Choroid plexus epithelial cell (primary cell): Measurements from ENCODE around the gene CD36.
A peak's percentile ranks its signal among the peaks of the same experiment; 100 is the strongest.

Experiments used
- DNase-seq: peaks from one replicate; pipeline ENCODE4 v3.0.0-alpha.2; 2010; ENCODE audit warnings: low read depth
- H3K4me3 ChIP-seq: 2 replicates; pipeline ENCODE4 v1.5.1; 2011; ENCODE audit warnings: low read depth, mild to moderate bottlenecking, control low read depth, low read length, moderate library complexity
- TF ChIP-seq, protein P1 (sequence below): conservative IDR thresholded peaks from 2 replicates; pipeline ENCODE4 v1.5.1; 2011; ENCODE audit warnings: low read depth, mild to moderate bottlenecking, control low read depth, inconsistent platforms, low read length, moderate library complexity

CD36 gene

DNA sequence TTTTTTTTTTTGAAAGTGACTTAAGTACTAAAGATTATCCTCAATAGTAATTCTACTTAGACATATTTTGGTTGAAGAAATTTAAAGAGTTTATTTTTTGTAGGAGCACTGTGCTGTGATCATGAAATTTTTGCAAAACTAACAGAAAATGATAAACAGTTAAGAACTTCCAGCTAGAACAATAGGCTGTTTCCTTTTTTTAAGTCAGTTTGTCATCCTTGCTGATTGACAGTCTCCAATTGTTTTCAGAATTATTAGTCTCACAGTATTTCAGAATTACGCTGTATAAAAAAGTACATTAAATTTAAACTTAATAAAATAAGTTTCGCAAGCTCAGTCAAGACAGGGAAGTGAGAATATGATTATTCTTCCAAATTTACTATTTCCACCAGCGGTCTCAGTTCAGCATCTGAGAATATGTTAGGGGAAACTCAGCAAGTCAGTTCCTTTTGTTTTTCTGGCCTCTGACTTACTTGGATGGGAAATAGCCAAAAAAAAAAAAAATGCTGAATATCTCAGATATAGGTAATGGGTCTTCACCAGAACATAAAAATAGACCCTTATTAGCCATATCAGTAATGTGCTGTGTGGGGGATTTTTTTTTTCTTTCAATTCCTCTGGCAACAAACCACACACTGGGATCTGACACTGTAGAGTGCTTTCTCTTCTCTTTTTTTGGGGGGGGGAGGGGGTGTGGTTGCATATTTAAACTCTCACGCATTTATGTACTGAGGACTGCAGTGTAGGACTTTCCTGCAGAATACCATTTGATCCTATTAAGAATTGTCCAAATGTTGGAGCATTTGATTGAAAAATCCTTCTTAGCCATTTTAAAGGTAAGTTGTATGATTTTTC lies at the start of gene CD36:
CD36 (plus strand) TSS at position 732 of the 855 bp plus-strand sequence. CDS start 8,099 bp downstream, outside the sequence.
- DNase-seq: no peak
- no peak within 1 kb of the TSS for H3K4me3 ChIP-seq
- TF ChIP-seq, protein P1, sequence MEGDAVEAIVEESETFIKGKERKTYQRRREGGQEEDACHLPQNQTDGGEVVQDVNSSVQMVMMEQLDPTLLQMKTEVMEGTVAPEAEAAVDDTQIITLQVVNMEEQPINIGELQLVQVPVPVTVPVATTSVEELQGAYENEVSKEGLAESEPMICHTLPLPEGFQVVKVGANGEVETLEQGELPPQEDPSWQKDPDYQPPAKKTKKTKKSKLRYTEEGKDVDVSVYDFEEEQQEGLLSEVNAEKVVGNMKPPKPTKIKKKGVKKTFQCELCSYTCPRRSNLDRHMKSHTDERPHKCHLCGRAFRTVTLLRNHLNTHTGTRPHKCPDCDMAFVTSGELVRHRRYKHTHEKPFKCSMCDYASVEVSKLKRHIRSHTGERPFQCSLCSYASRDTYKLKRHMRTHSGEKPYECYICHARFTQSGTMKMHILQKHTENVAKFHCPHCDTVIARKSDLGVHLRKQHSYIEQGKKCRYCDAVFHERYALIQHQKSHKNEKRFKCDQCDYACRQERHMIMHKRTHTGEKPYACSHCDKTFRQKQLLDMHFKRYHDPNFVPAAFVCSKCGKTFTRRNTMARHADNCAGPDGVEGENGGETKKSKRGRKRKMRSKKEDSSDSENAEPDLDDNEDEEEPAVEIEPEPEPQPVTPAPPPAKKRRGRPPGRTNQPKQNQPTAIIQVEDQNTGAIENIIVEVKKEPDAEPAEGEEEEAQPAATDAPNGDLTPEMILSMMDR: no peak

DNA sequence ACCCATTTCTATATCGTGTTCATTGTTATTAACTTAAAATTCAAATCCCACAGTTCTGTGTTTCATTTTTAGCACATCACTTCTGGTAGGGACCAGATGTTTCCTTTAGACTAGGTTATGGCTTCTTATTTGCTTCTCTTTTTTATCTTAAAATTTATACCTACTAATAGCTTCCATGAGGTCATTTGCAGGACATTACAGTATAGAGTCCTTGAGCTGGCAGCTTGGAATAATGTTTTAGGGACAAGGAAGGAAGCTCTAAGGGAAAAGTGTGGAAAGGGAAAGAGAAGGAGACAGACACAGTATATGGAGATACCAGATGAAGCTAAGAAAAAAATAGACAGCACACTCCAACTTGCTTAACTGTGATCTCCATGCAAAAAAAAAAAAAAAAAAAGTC lies 48.8 kb upstream of the CD36 start:
- no peak for DNase-seq
- TF ChIP-seq, protein P1: no peak
- H3K4me3 ChIP-seq: no peak overlapping the region

DNA sequence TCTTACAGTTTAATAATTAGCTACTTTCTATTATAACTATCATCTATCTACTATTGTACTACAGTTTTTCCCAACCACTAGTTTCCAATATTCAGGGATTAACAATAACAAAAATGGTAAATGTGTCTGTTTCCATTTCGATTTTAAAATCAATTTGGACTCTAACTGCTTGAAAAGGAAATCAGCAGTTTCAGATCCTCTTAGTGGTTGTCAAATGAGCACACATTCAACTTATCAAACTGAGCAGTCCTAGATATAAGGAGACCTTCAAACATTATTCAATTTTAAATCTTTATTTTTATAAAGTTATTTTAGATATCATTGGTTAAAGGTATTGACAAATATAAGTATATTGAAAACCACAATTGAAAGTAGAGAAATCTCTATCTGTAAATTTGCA lies 46.8 kb upstream of the CD36 start:
- TF ChIP-seq, protein P1: no peak
- DNase-seq: no peak
- no peak overlapping the region for H3K4me3 ChIP-seq

DNA sequence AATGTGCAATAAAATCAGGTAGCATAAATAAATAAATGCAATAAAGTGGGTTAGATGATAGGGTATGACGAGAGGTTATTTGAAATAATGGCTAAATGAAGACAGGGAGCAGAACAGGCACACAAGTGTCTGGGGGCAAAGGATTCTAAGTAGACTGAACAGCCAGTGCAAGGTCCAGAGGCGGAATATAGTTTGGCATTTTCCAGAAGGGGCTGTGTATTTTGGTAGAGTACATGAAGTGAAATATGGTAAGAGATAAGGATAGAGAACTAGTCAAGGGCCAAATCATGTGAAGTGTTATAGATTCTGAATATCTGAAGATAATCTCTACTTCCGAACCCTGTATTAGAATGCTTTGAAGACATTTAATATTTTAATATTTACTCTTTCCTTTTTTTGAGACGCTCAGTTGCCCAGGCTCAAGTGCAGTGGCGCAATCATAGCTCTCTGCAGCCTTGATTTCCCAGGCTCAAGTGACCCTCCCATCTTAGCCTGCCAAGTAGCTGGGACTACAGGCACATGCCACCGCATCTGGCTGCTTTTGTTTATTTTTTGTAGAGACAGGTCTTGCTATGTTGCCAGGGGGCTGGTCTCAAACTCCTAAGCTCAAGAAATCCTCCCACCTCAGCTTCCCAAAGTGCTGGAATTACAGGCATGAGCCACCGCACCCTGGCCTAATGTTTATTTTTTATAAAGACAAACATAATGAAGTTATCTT lies 44.4 kb upstream of the CD36 start:
- DNase-seq: peak; percentile 22
- no peak overlapping the region for H3K4me3 ChIP-seq
- TF ChIP-seq, protein P1: no peak

DNA sequence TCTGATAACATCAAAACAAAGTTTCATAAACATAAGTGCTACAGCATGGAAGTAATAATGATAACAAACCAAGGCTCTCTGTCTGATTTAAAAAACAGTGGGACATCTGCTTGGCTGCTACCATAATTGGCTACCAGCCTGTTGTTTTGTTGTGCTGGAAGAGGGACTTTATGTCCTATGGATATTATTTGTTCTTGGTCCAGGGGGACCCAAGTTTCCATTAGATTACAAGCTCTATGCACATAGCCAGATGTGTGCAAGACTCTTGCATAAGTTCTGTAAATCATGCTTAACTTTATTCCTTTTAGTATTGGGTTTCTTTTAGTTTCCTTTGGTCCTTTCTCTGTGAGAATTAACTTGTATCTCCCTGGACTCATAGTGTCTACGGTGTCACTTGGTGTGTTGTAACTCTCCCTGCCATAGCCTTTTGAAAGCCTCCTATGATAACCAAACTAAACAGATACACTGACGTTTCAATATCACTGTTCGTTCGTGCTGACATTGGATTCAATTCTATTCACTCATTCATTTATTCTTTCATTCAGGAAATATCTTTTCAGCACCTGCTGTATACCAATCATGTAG lies 41.4 kb upstream of the CD36 start:
- peak; percentile 36 for DNase-seq
- H3K4me3 ChIP-seq: no peak overlapping the region
- TF ChIP-seq, protein P1: no peak

DNA sequence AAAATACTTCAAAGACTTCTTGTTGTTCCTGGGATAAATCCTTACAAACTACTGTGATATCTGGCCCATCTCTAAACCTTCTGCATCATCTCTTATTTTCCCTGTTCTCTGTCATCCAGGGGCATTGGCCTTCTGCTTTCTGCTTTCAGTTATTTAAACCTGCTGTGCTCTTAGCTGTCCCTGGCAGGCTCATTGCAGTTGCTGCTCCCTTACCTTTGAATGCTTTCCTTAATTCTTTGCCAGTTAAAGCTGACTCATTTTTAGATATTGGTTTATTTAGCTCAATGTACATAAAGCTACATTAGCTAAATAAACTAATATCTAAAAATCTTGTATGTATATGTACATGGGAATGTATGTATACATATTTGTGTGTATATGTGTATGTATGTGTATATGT lies 40.6 kb upstream of the CD36 start:
- DNase-seq: no peak
- H3K4me3 ChIP-seq: no peak overlapping the region

More for the DNA sequence above, 40.6 kb upstream of the CD36 start:
- TF ChIP-seq, protein P1: no peak
